AG04450 (cell line): Measurements from ENCODE around the gene MLX. TPM values are rescaled to one million over a fixed set of nuclear protein-coding genes. Genes with fewer than 3 reads are reported as not detected.
A peak's percentile ranks its signal among the peaks of the same experiment; 100 is the strongest.

Experiments used
- CTCF ChIA-PET: fragments of 300-600, 350-600 bp; formaldehyde crosslinking; extraction: SDS; loops from one replicate; lab custom pipeline; 2022; ENCODE audit warnings: antibody characterized with exemption, inconsistent platforms; lab: Charles Lee
- POLR2A ChIA-PET: fragments of 350-600 bp; formaldehyde crosslinking; extraction: SDS; loops from one replicate; lab custom pipeline; 2021; ENCODE audit warnings: antibody characterized with exemption, inconsistent platforms; lab: Yijun Ruan, JAX
- DNase-seq: peaks from one replicate; pipeline ENCODE4 v3.0.0-alpha.2; 2011; ENCODE audit warnings: low read depth, low spot score
- H3K27ac ChIP-seq: one replicate; pipeline ENCODE4 v1.5.1; 2012; ENCODE audit warnings: low read depth, low read length, control low read depth
- H3K27me3 ChIP-seq: one replicate; pipeline ENCODE4 v1.6.0; 2012; ENCODE audit warnings: low read length; ENCODE audit not compliant: control insufficient read depth, insufficient read depth
- H3K4me3 ChIP-seq: 2 replicates; pipeline ENCODE4 v1.5.1; 2011; ENCODE audit warnings: mild to moderate bottlenecking, low read depth, low read length, control low read depth
- H3K9me3 ChIP-seq: 2 replicates; pipeline ENCODE4 v1.5.1; 2012; ENCODE audit warnings: low read length; ENCODE audit not compliant: control insufficient read depth, insufficient read depth
- CTCF ChIP-seq: IDR thresholded peaks from 2 replicates; pipeline ENCODE4 v1.5.1; 2011; ENCODE audit warnings: low read depth, low read length, control low read depth, inconsistent platforms
- polyA plus RNA-seq: library from polyadenylated mRNA; depleted of rRNA; stranded (reverse); fragments of >200 nt; gene quantifications from 2 replicates; pipeline ENCODE4 v1.2.3, GENCODE V29; 2011

Gene MLX
- polyA plus RNA-seq, 1 experiment: 35.4 TPM

- Histone ChIP-seq H3K9me3 (peaks cover 5% of the 10 kb centered on the region; the same call in 1 of the 2 replicates), H3K27ac (no peak overlapping the region), H3K4me3 (no peak overlapping the region), H3K27me3 (no peaks in the 10 kb centered on the region)
- TF ChIP-seq CTCF: no peak
- CTCF ChIA-PET: no interaction called here
- POLR2A ChIA-PET: interaction anchor here (0.6 kb wide), 1 partner anchor 25 kb away, joined by 5 read pairs; no protein-coding TSS in a partner anchor
- DNase-seq: no peak
Observed at GRCh38 chr17:42571435-42572225, 4.7 kb downstream of the MLX start.

- POLR2A ChIA-PET: no interaction called here
- CTCF ChIA-PET: no interaction called here
- no peak for TF ChIP-seq CTCF
Observed at GRCh38 chr17:42573095-42573494, 6.2 kb downstream of the MLX start.

GRCh38 chr17:42574463-42574862, 7.6 kb downstream of the MLX start:
- no peak overlapping the region for H3K4me3 ChIP-seq
- DNase-seq: no peak
- H3K27ac ChIP-seq: no peak overlapping the region
- ChIA-PET POLR2A (no interaction called here), CTCF (no interaction called here)
- no peak for TF ChIP-seq CTCF
- H3K27me3 ChIP-seq: no peaks in the 10 kb centered on the region
- H3K9me3 ChIP-seq: no peaks in the 10 kb centered on the region

More at GRCh38 chr17:42573095-42573494, 6.2 kb downstream of the MLX start:
- no peaks in the 10 kb centered on the region for H3K9me3 ChIP-seq
- H3K27ac ChIP-seq: no peak overlapping the region
- DNase-seq: no peak
- no peak overlapping the region for H3K4me3 ChIP-seq
- no peaks in the 10 kb centered on the region for H3K27me3 ChIP-seq

GRCh38 chr17:42577140-42577531, 10.2 kb downstream of the MLX start:
- Histone ChIP-seq H3K9me3 (no peaks in the 10 kb centered on the region), H3K27me3 (no peaks in the 10 kb centered on the region), H3K4me3 (peak overlapping the region; percentile 90), H3K27ac (peak overlapping the region; percentile 73)
- no peak for DNase-seq
- no peak for TF ChIP-seq CTCF
- ChIA-PET CTCF (interaction anchor here (0.5 to 2.7 kb wide), 6 partner anchors 10 to 390 kb away, joined by 3 to 30 read pairs (median 17); partner anchors contain the start of gene PLEKHH3), POLR2A (interaction anchor here (0.6 to 2.4 kb wide), 6 partner anchors 10 to 737 kb away, joined by 3 to 7 read pairs (median 5); partner anchors contain the start of gene PLEKHH3)
